HL-60/S4 (cell line): ENCODE results near the gene COX4I1.

ENCODE experiments used
- in situ Hi-C: fragments of 300-500 bp; cut with MboI; formaldehyde crosslinking; loops from 2 replicates; pipeline ENCODE4 v1.14.3; 2022; ENCODE audit warnings: low sequenced_read_pairs

Gene COX4I1

GRCh38 chr16:85765767-85766166 lies 33.7 kb upstream of the COX4I1 start:
- in situ Hi-C loops: no loop called here

- in situ Hi-C loops: no loop called here
Observed at GRCh38 chr16:85767531-85767930, 32.0 kb upstream of the COX4I1 start.

- in situ Hi-C loops: no loop called here
Observed at GRCh38 chr16:85768199-85768598, 31.3 kb upstream of the COX4I1 start.

- in situ Hi-C loops: no loop called here
Observed at GRCh38 chr16:85770741-85771140, 28.8 kb upstream of the COX4I1 start.

- in situ Hi-C loops: no loop called here
Observed at GRCh38 chr16:85773044-85773443, 26.5 kb upstream of the COX4I1 start.

- in situ Hi-C loops: no loop called here
Observed at GRCh38 chr16:85774136-85774535, 25.4 kb upstream of the COX4I1 start.

- in situ Hi-C loops: loop anchor here (25.0 kb wide), 1 partner anchor 88 kb away; the partner anchor contains the start of gene GINS2
Observed at GRCh38 chr16:85774811-85775210, 24.7 kb upstream of the COX4I1 start.

- in situ Hi-C loops: loop anchor here (25.0 kb wide), 1 partner anchor 90 kb away; the partner anchor contains the start of gene GINS2
Observed at GRCh38 chr16:85777583-85778310, 21.7 kb upstream of the COX4I1 start.

GRCh38 chr16:85778873-85779272 lies 20.6 kb upstream of the COX4I1 start:
- in situ Hi-C loops: loop anchor here (25.0 kb wide), 1 partner anchor 92 kb away; the partner anchor contains the start of gene GINS2

GRCh38 chr16:85780281-85780680 lies 19.2 kb upstream of the COX4I1 start:
- in situ Hi-C loops: loop anchor here (25.0 kb wide), 1 partner anchor 93 kb away; the partner anchor contains the start of gene GINS2

GRCh38 chr16:85781156-85781555 lies 18.3 kb upstream of the COX4I1 start:
- in situ Hi-C loops: loop anchor here (25.0 kb wide), 1 partner anchor 94 kb away; the partner anchor contains the start of gene GINS2

- in situ Hi-C loops: loop anchor here (25.0 kb wide), 1 partner anchor 95 kb away; the partner anchor contains the start of gene GINS2
Observed at GRCh38 chr16:85781695-85782370, 17.7 kb upstream of the COX4I1 start.

- in situ Hi-C loops: loop anchor here (25.0 kb wide), 1 partner anchor 95 kb away; the partner anchor contains the start of gene GINS2
Observed at GRCh38 chr16:85782451-85782850, 17.0 kb upstream of the COX4I1 start.

- in situ Hi-C loops: loop anchor here (25.0 kb wide), 1 partner anchor 96 kb away; the partner anchor contains the start of gene GINS2
Observed at GRCh38 chr16:85783441-85783840, 16.1 kb upstream of the COX4I1 start.

- in situ Hi-C loops: loop anchor here (25.0 kb wide), 1 partner anchor 98 kb away; the partner anchor contains the start of gene GINS2
Observed at GRCh38 chr16:85784813-85785212, 14.7 kb upstream of the COX4I1 start.

- in situ Hi-C loops: loop anchor here (25.0 kb wide), 1 partner anchor 99 kb away; the partner anchor contains the start of gene GINS2
Observed at GRCh38 chr16:85785927-85786326, 13.6 kb upstream of the COX4I1 start.

- in situ Hi-C loops: loop anchor here (25.0 kb wide), 1 partner anchor 102 kb away; the partner anchor contains the start of gene GINS2
Observed at GRCh38 chr16:85788819-85789218, 10.7 kb upstream of the COX4I1 start.

GRCh38 chr16:85789773-85790172 lies 9.7 kb upstream of the COX4I1 start:
- in situ Hi-C loops: loop anchor here (25.0 kb wide), 1 partner anchor 102 kb away; the partner anchor contains the start of gene GINS2

GRCh38 chr16:85793662-85794298 lies 5.7 kb upstream of the COX4I1 start:
- in situ Hi-C loops: loop anchor here (25.0 kb wide), 1 partner anchor 106 kb away; the partner anchor contains the start of gene GINS2

- in situ Hi-C loops: loop anchor here (25.0 kb wide), 1 partner anchor 107 kb away; the partner anchor contains the start of gene GINS2
Observed at GRCh38 chr16:85794696-85795095, 4.8 kb upstream of the COX4I1 start.

- in situ Hi-C loops: loop anchor here (25.0 kb wide), 1 partner anchor 109 kb away; the partner anchor contains the start of gene GINS2
Observed at GRCh38 chr16:85796152-85796551, 3.3 kb upstream of the COX4I1 start.
